K562 (cell line): ENCODE results near the gene HPSE2. TPM values are rescaled to one million over a fixed set of nuclear protein-coding genes. Genes with fewer than 3 reads are reported as not detected.

Experiments used
- ATAC-seq: fragments of 200-7000 bp; cut with Tn5 transposase; 3 replicates; pipeline ENCODE4 v1.9.1; 2020; ENCODE audit warnings: moderate library complexity
- BruUV-seq: library from RNA; stranded (reverse); fragments of 400-500 nt; replicated peaks from 2 replicates; lab custom pipeline; 2021; lab: Mats Ljungman, UMichigan
- CTCF ChIA-PET: fragments of 300-600 bp; formaldehyde crosslinking; extraction: SDS; loops from one replicate; lab custom pipeline; 2021; ENCODE audit warnings: low intra/inter-chr PET ratio; lab: Yijun Ruan, JAX
- POLR2A ChIA-PET: fragments of 300-600, 350-650 bp; sonication (Branson Sonifier 250); formaldehyde crosslinking; extraction: SDS; loops from one replicate; lab custom pipeline; 2021; ENCODE audit warnings: antibody characterized with exemption, inconsistent platforms; lab: Yijun Ruan, JAX
- DNase-seq, 4 experiments: peaks; one replicate each; pipeline versions ENCODE4 v3.0.0 to v3.0.0-alpha.2; 2011 to 2018; ENCODE audit warnings: low spot score in 3 of 4, mixed read lengths in 3 of 4; ENCODE audit errors: extremely low read depth in 1 of 4
- FAIRE-seq: peaks from 2 replicates; lab custom pipeline; 2011; peaks lifted over from hg19 to GRCh38; lab: Jason Lieb, UNC
- H2AFZ ChIP-seq: 2 replicates; pipeline ENCODE4 v1.6.0; 2011; ENCODE audit warnings: low read depth, low read length, control low read depth, inconsistent platforms
- H3K27ac ChIP-seq: fragments of 200-600 bp; 3 replicates; pipeline ENCODE4 v1.8.0; 2011; ENCODE audit warnings: low read depth, mild to moderate bottlenecking, control low read depth, inconsistent platforms, low read length, moderate library complexity, mixed read lengths; ENCODE audit errors: extremely low read depth
- H3K27me3 ChIP-seq, 2 experiments: fragments of 300-600 bp in 1 of 2; 2 replicates in 1 of 2; 3 replicates in 1 of 2; pipeline versions ENCODE4 v1.6.0 to v1.8.0; 2011; ENCODE audit warnings: inconsistent platforms in 2 of 2, low read length in 2 of 2, mild to moderate bottlenecking in 1 of 2, mixed read lengths in 1 of 2, moderate library complexity in 1 of 2; ENCODE audit not compliant: control insufficient read depth in 2 of 2, insufficient read depth in 2 of 2
- H3K36me3 ChIP-seq: fragments of 300-600 bp; 3 replicates; pipeline ENCODE4 v1.8.0; 2011; ENCODE audit warnings: mild to moderate bottlenecking, low read length, inconsistent platforms; ENCODE audit not compliant: control insufficient read depth, insufficient read depth
- H3K4me1 ChIP-seq, 2 experiments: fragments of 200-600 bp in 1 of 2; replicated peaks in 1 of 2; 2 replicates in 1 of 2; 3 replicates in 1 of 2; pipeline versions ENCODE4 v1.5.1 to v1.8.0; 2011; ENCODE audit warnings: inconsistent platforms in 2 of 2, low read length in 2 of 2, mild to moderate bottlenecking in 1 of 2, mixed read lengths in 1 of 2, moderate library complexity in 1 of 2; ENCODE audit not compliant: control insufficient read depth in 2 of 2, insufficient read depth in 2 of 2
- H3K4me2 ChIP-seq: 2 replicates; pipeline ENCODE4 v1.6.1; 2011; ENCODE audit warnings: low read length, control low read depth, inconsistent platforms, mixed read lengths; ENCODE audit not compliant: insufficient read depth
- H3K4me3 ChIP-seq: fragments of 200-600 bp; sonication (generic), shearing (Covaris generic); 2 replicates; pipeline ENCODE4 v1.5.1; 2016; ENCODE audit warnings: control low read depth, inconsistent platforms
- H3K79me2 ChIP-seq: fragments of 200-600 bp; 3 replicates; pipeline ENCODE4 v1.8.0; 2011; ENCODE audit warnings: low read length, inconsistent platforms; ENCODE audit not compliant: control insufficient read depth, insufficient read depth
- H3K9ac ChIP-seq, 2 experiments: 2 replicates each; pipeline versions ENCODE4 v1.6.0 to v1.6.1; 2011; ENCODE audit warnings: low read depth in 2 of 2, low read length in 2 of 2, control low read depth in 1 of 2, inconsistent platforms in 1 of 2, mild to moderate bottlenecking in 1 of 2, mixed read lengths in 1 of 2; ENCODE audit not compliant: insufficient read depth in 1 of 2
- H3K9me1 ChIP-seq: one replicate; pipeline ENCODE4 v1.6.0; 2011; ENCODE audit warnings: inconsistent platforms, mild to moderate bottlenecking, low read length, moderate library complexity; ENCODE audit not compliant: control insufficient read depth, insufficient read depth
- H3K9me3 ChIP-seq: replicated peaks from 2 replicates; pipeline ENCODE4 v1.5.1; 2011; ENCODE audit warnings: low read depth, low read length, inconsistent platforms; ENCODE audit not compliant: control insufficient read depth, insufficient read depth
- H4K20me1 ChIP-seq: replicated peaks from 2 replicates; pipeline ENCODE4 v1.6.1; 2011; ENCODE audit warnings: low read length, inconsistent platforms, mixed read lengths; ENCODE audit not compliant: control insufficient read depth, insufficient read depth
- ARHGAP35 ChIP-seq: fragments of 450-650 bp; IDR thresholded peaks from 2 replicates; pipeline ENCODE4 v1.6.1; 2018; ENCODE audit not compliant: partially characterized antibody
- KAT2B ChIP-seq: IDR thresholded peaks from one replicate; pipeline ENCODE4 v1.6.1; 2012; ENCODE audit warnings: low read depth, mild to moderate bottlenecking, control low read depth, inconsistent platforms, low read length, moderate library complexity
- MLLT1 ChIP-seq, 2 experiments: fragments of 450-650 bp; IDR thresholded peaks; 2 replicates each; pipeline ENCODE4 v1.6.1; 2016
- MTA3 ChIP-seq: fragments of 450-650 bp; formaldehyde crosslinking; IDR thresholded peaks from 2 replicates; pipeline ENCODE4 v1.6.1; 2017; ENCODE audit warnings: mild to moderate bottlenecking, borderline replicate concordance
- REST ChIP-seq, 2 experiments: fragments of 450-650 bp; formaldehyde crosslinking in 1 of 2; IDR thresholded peaks; 2 replicates each; pipeline versions ENCODE4 v1.4.0 to v1.6.1; 2014 to 2020; ENCODE audit warnings: mild to moderate bottlenecking in 2 of 2, borderline replicate concordance in 1 of 2, low read depth in 1 of 2
- ZNF398 ChIP-seq: fragments of 250-450 bp; sonication (Bioruptor Pico); IDR thresholded peaks from 2 replicates; pipeline ENCODE4 v1.8.0; 2021; ENCODE audit warnings: moderate library complexity, mild to moderate bottlenecking, inconsistent platforms
- in situ Hi-C: fragments of 300-500 bp; cut with MboI; formaldehyde crosslinking; loops from 4 replicates; pipeline ENCODE4 v1.15.0; 2018; ENCODE audit warnings: inconsistent platforms, mixed read lengths
- intact Hi-C: fragments of 100-400 bp; cut with micrococcal nuclease; formaldehyde crosslinking; loops from 2 replicates; pipeline ENCODE4 v1.14.2; 2022
- polyA plus RNA-seq, 8 experiments: library from polyadenylated mRNA; depleted of rRNA in 4 of 8; stranded (reverse) in 5 of 8; unstranded in 3 of 8; fragments of >200 nt; fragmentation: Nextera tagmentation in 2 of 8; fragmentation: Illumina TruSeq in 1 of 8; extraction: Ambion mirVana in 2 of 8; extraction: Trizol in 1 of 8; gene quantifications; 2 replicates each; pipeline versions ENCODE4 v1.2.1 to v1.2.3, GENCODE V29; 2011 to 2014; ENCODE audit warnings: inconsistent platforms in 1 of 8, missing spikeins in 1 of 8
- total RNA-seq, 7 experiments: library from RNA; depleted of rRNA in 6 of 7; stranded (reverse); fragments of >200 nt in 6 of 7; fragmentation: Illumina TruSeq in 2 of 7; extraction: Trizol in 2 of 7; gene quantifications; 2 replicates each; pipeline versions ENCODE4 v1.2.1 to v1.2.3, GENCODE V29; 2011 to 2021; ENCODE audit warnings: low replicate concordance in 1 of 7

Gene HPSE2
- total and polyA plus RNA-seq, 9 of the 15 experiments (the other 6 are each of a cell fraction or from before 2014, with no cell fraction given), result 0.03 to 0.10 (median 0.04) TPM; not detected in 2

GRCh38 chr10:98602224-98602623 is 633.4 kb downstream of the HPSE2 start:
- H3K4me3 ChIP-seq, result no peak overlapping the region
- TF ChIP-seq KAT2B (no peak), REST (IDR thresholded peaks at IDR 0.05; ENCODE audit: borderline replicate concordance) (no peak), REST (CRISPR knock-in tag; IDR thresholded peaks at IDR 0.05; ENCODE audit: low read depth) (no peak), MLLT1 (IDR thresholded peaks at IDR 0.05) (no peak), MTA3 (no peak), ARHGAP35 (no peak), ZNF398 (CRISPR knock-in tag) (no peak)

More at GRCh38 chr10:98602224-98602623, 633.4 kb downstream of the HPSE2 start:
- no peak for ATAC-seq
- no peaks in the 10 kb centered on the region for H3K4me1 ChIP-seq
- no peaks in the 10 kb centered on the region for H4K20me1 ChIP-seq
- H3K4me2 ChIP-seq, result no peak overlapping the region
- H3K36me3 ChIP-seq, result no peaks in the 10 kb centered on the region
- in situ Hi-C loops, result no loop called here
- H3K9me3 ChIP-seq, result no peaks in the 10 kb centered on the region
- no peaks in the 10 kb centered on the region; a peak in 1 of 5 replicates for H3K27me3 ChIP-seq
- intact Hi-C loops, result no loop called here
- H2AFZ ChIP-seq, result no peak overlapping the region
- FAIRE-seq, result no peak
- H3K9ac ChIP-seq, result no peak overlapping the region
- H3K79me2 ChIP-seq, result no peaks in the 10 kb centered on the region
- no peaks in the 10 kb centered on the region for H3K9me1 ChIP-seq
- DNase-seq, result no peak
- ChIA-PET POLR2A (no interaction called here), CTCF (no interaction called here)
- no peak overlapping the region for H3K27ac ChIP-seq
- no TSS peak for BruUV-seq
